Smooth muscle cell (in vitro differentiated cells): ENCODE data around the gene LRBA. TPM values are rescaled to one million over a fixed set of nuclear protein-coding genes. Genes with fewer than 3 reads are reported as not detected.

Source experiments
- DNase-seq: peaks from one replicate; lab custom pipeline; 2025; ENCODE audit not compliant: unreplicated experiment; lab: John Stamatoyannopoulos, UW
- H2AFZ ChIP-seq: fragments of 200-600 bp; sonication (generic); 2 replicates; pipeline ENCODE4 v1.6.0; 2016; ENCODE audit warnings: antibody characterized with exemption, low read depth, mild to moderate bottlenecking
- H3F3A ChIP-seq: fragments of 200-600 bp; sonication (generic); 2 replicates; pipeline ENCODE4 v1.6.0; 2017; ENCODE audit warnings: antibody characterized with exemption, low read depth
- H3K27ac ChIP-seq: fragments of 200-600 bp; sonication (generic); 2 replicates; pipeline ENCODE4 v1.5.1; 2016; ENCODE audit warnings: low read depth, mild to moderate bottlenecking
- H3K27me3 ChIP-seq: fragments of 200-600 bp; sonication (generic); 2 replicates; pipeline ENCODE4 v1.6.1; 2016; ENCODE audit warnings: low read depth, mild to moderate bottlenecking
- H3K36me3 ChIP-seq: fragments of 200-600 bp; sonication (generic); 2 replicates; pipeline ENCODE4 v1.5.1; 2016; ENCODE audit warnings: low read depth
- H3K4me1 ChIP-seq: fragments of 200-600 bp; sonication (generic); 2 replicates; pipeline ENCODE4 v1.5.1; 2016; ENCODE audit warnings: low read depth
- H3K4me2 ChIP-seq: fragments of 200-600 bp; sonication (generic); 2 replicates; pipeline ENCODE4 v1.6.0; 2016; ENCODE audit warnings: mild to moderate bottlenecking
- H3K4me3 ChIP-seq: fragments of 200-600 bp; sonication (generic); 2 replicates; pipeline ENCODE4 v1.5.1; 2016; ENCODE audit warnings: mild to moderate bottlenecking
- H3K79me2 ChIP-seq: fragments of 200-600 bp; sonication (generic); 2 replicates; pipeline ENCODE4 v1.6.0; 2016; ENCODE audit warnings: low read depth, mild to moderate bottlenecking
- H3K9ac ChIP-seq: fragments of 200-600 bp; sonication (generic); 2 replicates; pipeline ENCODE4 v1.6.0; 2016; ENCODE audit warnings: low read depth
- H3K9me3 ChIP-seq: fragments of 200-600 bp; sonication (generic); replicated peaks from 2 replicates; pipeline ENCODE4 v1.5.1; 2016; ENCODE audit warnings: low read depth
- H4K20me1 ChIP-seq: fragments of 200-600 bp; sonication (generic); 2 replicates; pipeline ENCODE4 v1.6.0; 2016; ENCODE audit warnings: low read depth
- CTCF ChIP-seq: fragments of 200-600 bp; sonication (generic); IDR thresholded peaks from 2 replicates; pipeline ENCODE4 v1.5.1; 2017; ENCODE audit warnings: borderline replicate concordance, mild to moderate bottlenecking, antibody characterized with exemption; ENCODE audit not compliant: insufficient read depth, poor library complexity, severe bottlenecking
- WGBS: methylation state at CpG from one replicate; pipeline ENCODE4 v1.1.7; 2016; ENCODE audit warnings: low lambda C conversion rate; 5-methylcytosine and 5-hydroxymethylcytosine counted together
- polyA plus RNA-seq: library from polyadenylated mRNA; unstranded; fragments of >200 nt; fragmentation: Nextera tagmentation; extraction: Ambion mirVana; gene quantifications from 2 replicates; pipeline ENCODE4 v1.2.1, GENCODE V29; 2016
- total RNA-seq: library from RNA; depleted of rRNA; stranded (reverse); fragments of >200 nt; gene quantifications from 2 replicates; pipeline ENCODE4 v1.2.3, GENCODE V29; 2014

Gene LRBA
- total and polyA plus RNA-seq, 2 experiments from 2014 or later: 1.6 to 26.2 TPM

GRCh38 chr4:151035911-151036310, 20.8 kb upstream of the LRBA start:
- H3K4me3 ChIP-seq: no peak overlapping the region
- no peaks in the 10 kb centered on the region for H3K27me3 ChIP-seq
- TF ChIP-seq CTCF: no peak
- no peaks in the 10 kb centered on the region for H3K79me2 ChIP-seq
- no peak overlapping the region for H3K27ac ChIP-seq
- H3K4me2 ChIP-seq: no peak overlapping the region
- no peaks in the 10 kb centered on the region for H3K36me3 ChIP-seq
- H3F3A ChIP-seq: no peaks in the 10 kb centered on the region
- no peak for DNase-seq
- 86% methylated on average over 4 of the region's 4 CpGs for WGBS
- no peak overlapping the region for H3K9ac ChIP-seq
- H3K4me1 ChIP-seq: no peaks in the 10 kb centered on the region
- no peaks in the 10 kb centered on the region for H4K20me1 ChIP-seq
- no peaks in the 10 kb centered on the region for H3K9me3 ChIP-seq
- no peak overlapping the region for H2AFZ ChIP-seq

- H3K27ac ChIP-seq: no peak overlapping the region
- H3K79me2 ChIP-seq: no peaks in the 10 kb centered on the region
- WGBS: 75% methylated on average over 2 of the region's 2 CpGs
- no peaks in the 10 kb centered on the region for H3F3A ChIP-seq
- DNase-seq: no peak
- no peaks in the 10 kb centered on the region for H3K4me1 ChIP-seq
- no peak overlapping the region for H3K4me3 ChIP-seq
- H3K9me3 ChIP-seq: no peaks in the 10 kb centered on the region
- H3K4me2 ChIP-seq: no peak overlapping the region
- no peak for TF ChIP-seq CTCF
- H4K20me1 ChIP-seq: no peaks in the 10 kb centered on the region
- H3K36me3 ChIP-seq: no peaks in the 10 kb centered on the region
- H2AFZ ChIP-seq: no peak overlapping the region
- H3K9ac ChIP-seq: no peak overlapping the region
- no peaks in the 10 kb centered on the region for H3K27me3 ChIP-seq
Measured at GRCh38 chr4:151035328-151035727, 20.2 kb upstream of the LRBA start.

- no peak for DNase-seq
- no peaks in the 10 kb centered on the region for H3K27me3 ChIP-seq
- H3F3A ChIP-seq: no peaks in the 10 kb centered on the region
- TF ChIP-seq CTCF: no peak
- no peaks in the 10 kb centered on the region for H3K36me3 ChIP-seq
- no peak overlapping the region for H2AFZ ChIP-seq
- H3K4me3 ChIP-seq: no peak overlapping the region
- no peak overlapping the region for H3K9ac ChIP-seq
- H3K79me2 ChIP-seq: no peaks in the 10 kb centered on the region
- no peak overlapping the region for H3K4me2 ChIP-seq
- no peaks in the 10 kb centered on the region for H3K9me3 ChIP-seq
- 98% methylated on average over 2 of the region's 2 CpGs for WGBS
- H3K27ac ChIP-seq: no peak overlapping the region
- H4K20me1 ChIP-seq: no peaks in the 10 kb centered on the region
- H3K4me1 ChIP-seq: no peaks in the 10 kb centered on the region
Measured at GRCh38 chr4:151034829-151035228, 19.7 kb upstream of the LRBA start.

- H2AFZ ChIP-seq: no peak overlapping the region
- DNase-seq: no peak
- H3K4me3 ChIP-seq: no peak overlapping the region
- WGBS: 89% methylated on average over 12 of the region's 12 CpGs
- H3K9ac ChIP-seq: no peak overlapping the region
- no peaks in the 10 kb centered on the region for H4K20me1 ChIP-seq
- H3K27ac ChIP-seq: no peak overlapping the region
- H3K4me2 ChIP-seq: no peak overlapping the region
- no peaks in the 10 kb centered on the region for H3F3A ChIP-seq
- H3K79me2 ChIP-seq: no peaks in the 10 kb centered on the region
- H3K27me3 ChIP-seq: no peaks in the 10 kb centered on the region
- TF ChIP-seq CTCF: no peak
- no peaks in the 10 kb centered on the region for H3K4me1 ChIP-seq
- no peaks in the 10 kb centered on the region for H3K9me3 ChIP-seq
- H3K36me3 ChIP-seq: no peaks in the 10 kb centered on the region
Measured at GRCh38 chr4:151031831-151032605, 16.9 kb upstream of the LRBA start.
